Measurements from ENCODE around the gene GABPB2.

GABPB2 gene

GRCh38 chr1:151166505-151166956 is 96.0 kb downstream of the GABPB2 start:
- Mint-ChIP-seq H3K4me3 (peak overlapping the region; percentile 86), H3K27ac (peak overlapping the region; percentile 93), H3K36me3 (peaks cover 50% of the 10 kb centered on the region), H3K4me1 (peaks cover 56% of the 10 kb centered on the region), H3K27me3 (peaks cover 4% of the 10 kb centered on the region), H3K9me3 (no peaks in the 10 kb centered on the region)
- DNase-seq: no peak
- CTCF ChIA-PET: interaction anchor here (0.8 to 1.8 kb wide), 4 partner anchors 9 to 66 kb away, joined by 3 to 4 read pairs (median 4); partner anchors contain the start of genes TMOD4 and TNFAIP8L2

- no peaks in the 10 kb centered on the region for H3K9me3 Mint-ChIP-seq
- peaks cover 4% of the 10 kb centered on the region for H3K27me3 Mint-ChIP-seq
- peak overlapping the region; percentile 86 for H3K4me3 Mint-ChIP-seq
- H3K4me1 Mint-ChIP-seq: peaks cover 50% of the 10 kb centered on the region
- CTCF ChIA-PET: interaction anchor here (1.0 to 1.8 kb wide), 2 partner anchors 9 to 67 kb away, joined by 3 to 4 read pairs; partner anchors contain the start of gene TMOD4
- DNase-seq: no peak
- H3K27ac Mint-ChIP-seq: peak overlapping the region; percentile 74
- peaks cover 45% of the 10 kb centered on the region for H3K36me3 Mint-ChIP-seq
Observed at GRCh38 chr1:151167116-151167515, 96.6 kb downstream of the GABPB2 start.

- Mint-ChIP-seq H3K27ac (no peak overlapping the region), H3K27me3 (no peaks in the 10 kb centered on the region), H3K4me3 (no peak overlapping the region), H3K9me3 (no peaks in the 10 kb centered on the region), H3K4me1 (peaks cover 21% of the 10 kb centered on the region), H3K36me3 (peaks cover 39% of the 10 kb centered on the region)
- CTCF ChIA-PET: interaction anchor here (0.5 to 1.1 kb wide), 4 partner anchors 14 to 169 kb away, joined by 3 to 7 read pairs (median 3); no protein-coding TSS in a partner anchor
- DNase-seq: no peak
Observed at GRCh38 chr1:151171190-151171589, 100.6 kb downstream of the GABPB2 start.

All from activated naive CD4-positive, alpha-beta T cell treated with anti-CD3 and anti-CD28 coated beads, Interleukin-2, amount 10 ng/mL, durations not matched to agents 7 days and 5 days (primary cell).